ENCODE measurements around the gene ATP1A1.

ATP1A1 gene

DNA sequence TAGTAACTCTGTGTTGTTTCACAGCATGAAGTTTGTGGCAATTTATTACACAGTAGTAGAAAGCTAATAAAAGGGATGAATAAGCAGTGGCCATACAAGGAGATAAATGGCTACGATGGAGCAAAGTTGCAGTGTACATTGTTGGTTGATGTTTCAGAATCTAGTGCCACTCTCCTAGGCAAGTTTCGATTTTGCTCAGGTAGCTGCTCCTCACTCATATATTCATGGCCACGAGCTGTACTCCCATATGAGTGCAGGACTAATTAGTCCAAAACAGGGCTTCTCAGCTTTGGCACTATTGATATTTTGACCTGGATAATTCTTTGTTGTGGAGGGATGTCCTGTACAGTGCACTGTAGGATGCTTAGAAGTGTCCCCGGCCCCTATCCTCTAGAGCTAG lies 30.0 kb upstream of the ATP1A1 start:
- H3K36me3 ChIP-seq (ENCODE audit: control insufficient read depth, insufficient read depth, low read length): no peaks in the 10 kb centered on the region
- no peaks in the 10 kb centered on the region for H3K27me3 ChIP-seq (ENCODE audit: control insufficient read depth, insufficient read depth, low read length)
- no peak overlapping the region for H3K4me3 ChIP-seq (ENCODE audit: low read length)
- H3K4me1 ChIP-seq (ENCODE audit: control insufficient read depth, insufficient read depth, low read length): peaks cover 5% of the 10 kb centered on the region; the same call in 1 of the 2 replicates
- H3K27ac ChIP-seq (ENCODE audit: low read length): no peak overlapping the region
- WGBS (ENCODE audit: insufficient coverage, insufficient read length): no CpG with 5 or more reads among the region's 4 CpGs
- DNase-seq (ENCODE audit: low read depth, low spot score): no peak
- no peaks in the 10 kb centered on the region for H3K9me3 ChIP-seq (ENCODE audit: control insufficient read depth, insufficient read depth, low read length)

GRCh38 chr1:116345011-116345410 lies 28.0 kb upstream of the ATP1A1 start:
- Histone ChIP-seq H3K36me3 (ENCODE audit: control insufficient read depth, insufficient read depth, low read length) (no peaks in the 10 kb centered on the region), H3K27me3 (ENCODE audit: control insufficient read depth, insufficient read depth, low read length) (no peaks in the 10 kb centered on the region), H3K27ac (ENCODE audit: low read length) (no peak overlapping the region), H3K4me3 (ENCODE audit: low read length) (no peak overlapping the region), H3K9me3 (ENCODE audit: control insufficient read depth, insufficient read depth, low read length) (no peaks in the 10 kb centered on the region), H3K4me1 (ENCODE audit: control insufficient read depth, insufficient read depth, low read length) (peaks cover 5% of the 10 kb centered on the region; the same call in 1 of the 2 replicates)
- no CpG with 5 or more reads among the region's 1 CpG for WGBS (ENCODE audit: insufficient coverage, insufficient read length)
- no peak for DNase-seq (ENCODE audit: low read depth, low spot score)

DNA sequence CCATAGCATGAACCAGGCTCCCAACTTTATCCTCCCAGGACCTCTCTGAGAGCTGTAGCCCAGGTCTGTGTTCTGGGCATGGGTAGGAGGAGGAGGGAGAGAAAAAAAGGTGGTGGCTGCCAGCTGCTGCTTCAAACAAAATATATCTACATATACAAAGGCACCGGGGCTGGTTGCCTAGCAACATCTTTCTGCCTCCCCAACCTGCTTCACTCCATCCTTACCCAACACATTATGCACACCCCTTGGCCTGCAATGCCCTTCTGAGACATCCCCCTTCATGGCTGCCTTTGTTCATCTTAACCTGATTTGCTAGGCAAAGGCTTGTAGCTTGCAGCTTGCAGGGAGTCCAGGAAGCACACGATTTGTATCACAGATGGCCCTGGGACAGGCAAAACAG lies 27.2 kb upstream of the ATP1A1 start:
- Histone ChIP-seq H3K27me3 (ENCODE audit: control insufficient read depth, insufficient read depth, low read length) (no peaks in the 10 kb centered on the region), H3K4me3 (ENCODE audit: low read length) (no peak overlapping the region), H3K36me3 (ENCODE audit: control insufficient read depth, insufficient read depth, low read length) (no peaks in the 10 kb centered on the region), H3K27ac (ENCODE audit: low read length) (no peak overlapping the region), H3K9me3 (ENCODE audit: control insufficient read depth, insufficient read depth, low read length) (no peaks in the 10 kb centered on the region), H3K4me1 (ENCODE audit: control insufficient read depth, insufficient read depth, low read length) (peaks cover 5% of the 10 kb centered on the region; the same call in 1 of the 2 replicates)
- no peak for DNase-seq (ENCODE audit: low read depth, low spot score)
- no CpG with 5 or more reads among the region's 2 CpGs for WGBS (ENCODE audit: insufficient coverage, insufficient read length)

DNA sequence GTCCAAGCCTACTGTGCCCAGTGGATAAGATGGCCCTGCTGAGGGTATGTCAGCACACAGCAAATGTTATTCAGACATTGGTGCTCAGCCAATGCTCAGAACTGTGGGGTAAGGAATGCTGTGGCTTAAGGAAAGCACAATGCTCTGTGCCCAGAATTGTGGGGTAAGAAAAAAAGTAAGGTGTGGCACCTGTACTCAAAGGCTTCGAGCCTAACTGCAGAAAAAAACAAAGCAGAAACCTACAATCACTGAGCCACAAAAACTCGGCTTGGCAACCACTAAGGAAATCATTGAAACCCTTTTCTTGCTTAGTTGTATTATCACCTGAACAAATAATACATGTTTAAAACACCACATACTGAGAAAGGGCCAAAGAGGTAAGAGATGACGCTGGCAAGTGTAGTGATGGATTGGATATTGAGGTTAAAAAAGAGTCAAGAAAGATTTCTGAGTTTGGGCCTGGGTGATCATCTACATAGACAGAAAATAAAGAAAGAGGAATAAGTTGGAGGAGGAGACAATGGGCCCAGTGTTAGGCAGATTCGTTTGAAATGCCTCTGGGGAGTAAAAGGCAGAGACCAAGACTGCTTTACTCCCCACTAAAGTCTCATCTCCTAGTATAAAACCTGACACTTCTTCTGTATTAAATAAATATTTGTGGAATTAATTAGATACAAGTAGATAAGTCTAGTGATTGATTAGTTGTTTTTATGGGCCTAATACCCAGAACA lies 25.9 kb upstream of the ATP1A1 start:
- no peaks in the 10 kb centered on the region for H3K27me3 ChIP-seq (ENCODE audit: control insufficient read depth, insufficient read depth, low read length)
- no peaks in the 10 kb centered on the region for H3K36me3 ChIP-seq (ENCODE audit: control insufficient read depth, insufficient read depth, low read length)
- peaks cover 5% of the 10 kb centered on the region; the same call in 1 of the 2 replicates for H3K4me1 ChIP-seq (ENCODE audit: control insufficient read depth, insufficient read depth, low read length)
- no peak overlapping the region for H3K27ac ChIP-seq (ENCODE audit: low read length)
- no peak for DNase-seq (ENCODE audit: low read depth, low spot score)
- whole genome bisulfite sequencing (ENCODE audit: insufficient coverage, insufficient read length): no CpG with 5 or more reads among the region's 4 CpGs
- no peak overlapping the region for H3K4me3 ChIP-seq (ENCODE audit: low read length)
- no peaks in the 10 kb centered on the region for H3K9me3 ChIP-seq (ENCODE audit: control insufficient read depth, insufficient read depth, low read length)

DNA sequence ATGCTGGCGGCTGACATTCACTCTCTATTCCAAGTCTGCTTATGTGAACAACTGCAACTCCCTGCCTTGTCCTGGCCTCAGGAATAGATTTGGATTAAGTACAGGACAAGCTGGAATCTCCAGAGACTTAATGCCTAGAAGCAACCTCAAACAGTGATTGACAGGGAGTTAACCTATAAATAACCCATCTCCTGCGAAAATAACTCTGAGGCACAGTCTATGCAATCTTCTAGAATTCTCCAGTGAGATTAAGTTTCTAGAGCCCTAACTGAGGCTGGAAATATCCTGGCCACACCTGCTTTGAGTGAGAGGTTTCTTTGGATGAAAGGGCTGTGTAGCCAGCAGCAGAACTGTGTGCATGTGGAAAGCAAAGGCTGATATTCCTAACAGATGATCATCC lies 25.3 kb upstream of the ATP1A1 start:
- DNase-seq (ENCODE audit: low read depth, low spot score): no peak
- Histone ChIP-seq H3K36me3 (ENCODE audit: control insufficient read depth, insufficient read depth, low read length) (no peaks in the 10 kb centered on the region), H3K9me3 (ENCODE audit: control insufficient read depth, insufficient read depth, low read length) (no peaks in the 10 kb centered on the region), H3K4me3 (ENCODE audit: low read length) (no peak overlapping the region), H3K27me3 (ENCODE audit: control insufficient read depth, insufficient read depth, low read length) (no peaks in the 10 kb centered on the region), H3K4me1 (ENCODE audit: control insufficient read depth, insufficient read depth, low read length) (peaks cover 5% of the 10 kb centered on the region; the same call in 1 of the 2 replicates), H3K27ac (ENCODE audit: low read length) (no peak overlapping the region)
- no CpG with 5 or more reads among the region's 2 CpGs for WGBS (ENCODE audit: insufficient coverage, insufficient read length)

GRCh38 chr1:116350097-116350645 lies 22.9 kb upstream of the ATP1A1 start:
- no peak for DNase-seq (ENCODE audit: low read depth, low spot score)
- no peak overlapping the region for H3K27ac ChIP-seq (ENCODE audit: low read length)
- H3K36me3 ChIP-seq (ENCODE audit: control insufficient read depth, insufficient read depth, low read length): no peaks in the 10 kb centered on the region
- no peaks in the 10 kb centered on the region for H3K9me3 ChIP-seq (ENCODE audit: control insufficient read depth, insufficient read depth, low read length)
- no CpG with 5 or more reads among the region's 2 CpGs for WGBS (ENCODE audit: insufficient coverage, insufficient read length)
- peaks cover 5% of the 10 kb centered on the region; the same call in 1 of the 2 replicates for H3K4me1 ChIP-seq (ENCODE audit: control insufficient read depth, insufficient read depth, low read length)
- no peak overlapping the region for H3K4me3 ChIP-seq (ENCODE audit: low read length)
- H3K27me3 ChIP-seq (ENCODE audit: control insufficient read depth, insufficient read depth, low read length): no peaks in the 10 kb centered on the region

DNA sequence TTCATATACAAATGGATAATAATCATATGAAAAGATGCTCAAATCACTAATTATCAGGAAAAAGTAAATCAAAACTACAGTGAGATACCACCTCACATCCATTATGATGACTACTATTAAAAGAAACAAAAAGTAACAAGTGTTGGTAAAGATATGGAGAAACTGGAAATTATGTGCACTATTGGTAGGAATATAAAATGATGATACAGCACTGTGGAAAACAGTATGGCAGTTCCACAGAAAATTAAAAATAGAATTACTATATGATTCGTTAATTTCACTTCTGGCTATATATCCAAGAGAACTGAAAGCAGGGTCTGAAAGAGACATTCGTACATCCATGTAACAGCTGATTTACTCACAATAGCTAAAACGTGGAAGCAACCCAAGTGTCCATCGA lies 21.1 kb upstream of the ATP1A1 start:
- peaks cover 2% of the 10 kb centered on the region; the same call in 1 of the 2 replicates for H3K4me1 ChIP-seq (ENCODE audit: control insufficient read depth, insufficient read depth, low read length)
- no peaks in the 10 kb centered on the region for H3K27me3 ChIP-seq (ENCODE audit: control insufficient read depth, insufficient read depth, low read length)
- no peak for DNase-seq (ENCODE audit: low read depth, low spot score)
- no peak overlapping the region for H3K27ac ChIP-seq (ENCODE audit: low read length)
- no peaks in the 10 kb centered on the region for H3K9me3 ChIP-seq (ENCODE audit: control insufficient read depth, insufficient read depth, low read length)
- no peaks in the 10 kb centered on the region for H3K36me3 ChIP-seq (ENCODE audit: control insufficient read depth, insufficient read depth, low read length)
- whole genome bisulfite sequencing (ENCODE audit: insufficient coverage, insufficient read length): no CpG with 5 or more reads among the region's 4 CpGs
- no peak overlapping the region for H3K4me3 ChIP-seq (ENCODE audit: low read length)

DNA sequence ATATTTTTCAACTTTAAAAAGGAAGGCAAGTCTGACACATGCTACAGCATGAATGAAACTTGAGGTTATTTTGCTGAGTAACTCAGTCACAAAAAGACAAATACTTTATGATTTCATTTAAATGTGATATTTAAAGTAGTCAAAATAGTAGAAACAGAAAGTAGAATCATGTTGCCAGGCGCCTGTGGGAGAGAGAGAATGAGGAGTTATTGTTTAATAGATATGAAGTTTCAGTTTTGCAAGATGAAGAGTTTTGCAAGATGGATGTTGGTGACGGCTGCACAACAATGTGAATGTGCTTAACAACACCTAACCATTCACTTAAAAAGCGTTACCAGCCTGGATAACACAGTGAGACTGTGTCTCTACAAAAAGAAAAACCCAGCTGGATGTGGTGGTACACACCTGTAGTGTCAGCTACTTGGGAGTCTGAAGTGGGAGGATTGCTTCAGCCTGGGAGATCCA lies 20.7 kb upstream of the ATP1A1 start:
- DNase-seq (ENCODE audit: low read depth, low spot score): no peak
- H3K4me3 ChIP-seq (ENCODE audit: low read length): no peak overlapping the region
- H3K27me3 ChIP-seq (ENCODE audit: control insufficient read depth, insufficient read depth, low read length): no peaks in the 10 kb centered on the region
- no peaks in the 10 kb centered on the region for H3K36me3 ChIP-seq (ENCODE audit: control insufficient read depth, insufficient read depth, low read length)
- no peak overlapping the region for H3K27ac ChIP-seq (ENCODE audit: low read length)
- no CpG with 5 or more reads among the region's 3 CpGs for WGBS (ENCODE audit: insufficient coverage, insufficient read length)
- peaks cover 2% of the 10 kb centered on the region; the same call in 1 of the 2 replicates for H3K4me1 ChIP-seq (ENCODE audit: control insufficient read depth, insufficient read depth, low read length)
- H3K9me3 ChIP-seq (ENCODE audit: control insufficient read depth, insufficient read depth, low read length): no peaks in the 10 kb centered on the region

GRCh38 chr1:116353155-116353554 lies 19.9 kb upstream of the ATP1A1 start:
- Histone ChIP-seq H3K4me1 (ENCODE audit: control insufficient read depth, insufficient read depth, low read length) (no peaks in the 10 kb centered on the region), H3K36me3 (ENCODE audit: control insufficient read depth, insufficient read depth, low read length) (no peaks in the 10 kb centered on the region), H3K27ac (ENCODE audit: low read length) (no peak overlapping the region), H3K9me3 (ENCODE audit: control insufficient read depth, insufficient read depth, low read length) (no peaks in the 10 kb centered on the region), H3K27me3 (ENCODE audit: control insufficient read depth, insufficient read depth, low read length) (no peaks in the 10 kb centered on the region), H3K4me3 (ENCODE audit: low read length) (no peak overlapping the region)
- WGBS (ENCODE audit: insufficient coverage, insufficient read length): no CpG with 5 or more reads among the region's 8 CpGs
- DNase-seq (ENCODE audit: low read depth, low spot score): no peak

GRCh38 chr1:116356067-116356466 lies 17.0 kb upstream of the ATP1A1 start:
- Histone ChIP-seq H3K27me3 (ENCODE audit: control insufficient read depth, insufficient read depth, low read length) (no peaks in the 10 kb centered on the region), H3K4me1 (ENCODE audit: control insufficient read depth, insufficient read depth, low read length) (peaks cover 2% of the 10 kb centered on the region; the same call in 1 of the 2 replicates), H3K9me3 (ENCODE audit: control insufficient read depth, insufficient read depth, low read length) (no peaks in the 10 kb centered on the region), H3K4me3 (ENCODE audit: low read length) (no peak overlapping the region), H3K36me3 (ENCODE audit: control insufficient read depth, insufficient read depth, low read length) (no peaks in the 10 kb centered on the region), H3K27ac (ENCODE audit: low read length) (no peak overlapping the region)
- no CpG with 5 or more reads among the region's 4 CpGs for WGBS (ENCODE audit: insufficient coverage, insufficient read length)
- no peak for DNase-seq (ENCODE audit: low read depth, low spot score)
